Esophagus muscularis mucosa (tissue), 4 donors: ENCODE data around the gene RUNX1. TPM values are rescaled to one million over a fixed set of nuclear protein-coding genes. Genes with fewer than 3 reads are reported as not detected.

Experiments
- DNase-seq: peaks from one replicate; pipeline ENCODE4 v3.0.0-alpha.2; 2017; ENCODE audit errors: extremely low spot score
- H3K27ac ChIP-seq, 4 donors: fragments of 200-600 bp; sonication (generic); replicated peaks in 1 of 4; 1 replicate in 3 of 4; 2 replicates in 1 of 4; pipeline ENCODE4 v1.5.1; 2016 to 2019; ENCODE audit warnings: mild to moderate bottlenecking in 1 of 4
- H3K27me3 ChIP-seq, 4 donors: fragments of 200-600 bp; sonication (generic); one replicate each; pipeline versions ENCODE4 v1.5.1 to v1.6.0; 2016 to 2019
- H3K36me3 ChIP-seq, 4 donors: fragments of 200-600 bp; sonication (generic); one replicate each; pipeline ENCODE4 v1.5.1; 2016 to 2019
- H3K4me1 ChIP-seq, 4 donors: fragments of 200-600 bp; sonication (generic); one replicate each; pipeline ENCODE4 v1.5.1; 2016 to 2019
- H3K4me3 ChIP-seq, 4 donors: fragments of 200-600 bp; sonication (generic); 1 replicate in 2 of 4; 2 replicates in 2 of 4; pipeline ENCODE4 v1.5.1; 2016 to 2019; ENCODE audit warnings: mild to moderate bottlenecking in 4 of 4, moderate library complexity in 1 of 4
- H3K9me3 ChIP-seq, 4 donors: fragments of 200-600 bp; sonication (generic); 1 replicate in 3 of 4; 2 replicates in 1 of 4; pipeline ENCODE4 v1.5.1; 2016 to 2019
- EP300 ChIP-seq: sonication (generic); formaldehyde crosslinking; IDR thresholded peaks from one replicate; pipeline ENCODE4 v1.6.1; 2017; ENCODE audit warnings: antibody characterized with exemption
- POLR2A ChIP-seq: fragments of 450-650 bp; IDR thresholded peaks from one replicate; pipeline ENCODE4 v1.6.1; 2017; ENCODE audit warnings: antibody characterized with exemption, moderate library complexity, mild to moderate bottlenecking, low read depth
- POLR2AphosphoS5 ChIP-seq, 2 donors: sonication (generic); formaldehyde crosslinking; IDR thresholded peaks; one replicate each; pipeline ENCODE4 v1.6.1; 2017; ENCODE audit warnings: antibody characterized with exemption in 2 of 2
- WGBS: methylation state at CpG from one replicate; pipeline ENCODE4 v1.1.5; 2018; 5-methylcytosine and 5-hydroxymethylcytosine counted together
- intact Hi-C: fragments of 100-400 bp; cut with DNase I; formaldehyde crosslinking; loops from one replicate; pipeline ENCODE4 v1.15.1; 2023
- total RNA-seq, 4 donors: library from RNA; depleted of rRNA; stranded (reverse); fragments of >200 nt; gene quantifications; one replicate each; pipeline versions ENCODE4 v1.1.0 to v1.2.1, GENCODE V29; 2016
- TF ChIP-seq, protein P1 (sequence below), 3 experiments: fragments of 200-600 bp in 2 of 3; fragments of 450-650 bp in 1 of 3; sonication (generic) in 2 of 3; IDR thresholded peaks; one replicate each; pipeline ENCODE4 v1.5.1; 2017 to 2019; ENCODE audit warnings: antibody characterized with exemption in 3 of 3, mild to moderate bottlenecking in 2 of 3, moderate library complexity in 1 of 3

The RUNX1 gene
- total RNA-seq, 4 donors from 2014 or later = 3.7 to 10.9 (median 5.6) TPM

DNA sequence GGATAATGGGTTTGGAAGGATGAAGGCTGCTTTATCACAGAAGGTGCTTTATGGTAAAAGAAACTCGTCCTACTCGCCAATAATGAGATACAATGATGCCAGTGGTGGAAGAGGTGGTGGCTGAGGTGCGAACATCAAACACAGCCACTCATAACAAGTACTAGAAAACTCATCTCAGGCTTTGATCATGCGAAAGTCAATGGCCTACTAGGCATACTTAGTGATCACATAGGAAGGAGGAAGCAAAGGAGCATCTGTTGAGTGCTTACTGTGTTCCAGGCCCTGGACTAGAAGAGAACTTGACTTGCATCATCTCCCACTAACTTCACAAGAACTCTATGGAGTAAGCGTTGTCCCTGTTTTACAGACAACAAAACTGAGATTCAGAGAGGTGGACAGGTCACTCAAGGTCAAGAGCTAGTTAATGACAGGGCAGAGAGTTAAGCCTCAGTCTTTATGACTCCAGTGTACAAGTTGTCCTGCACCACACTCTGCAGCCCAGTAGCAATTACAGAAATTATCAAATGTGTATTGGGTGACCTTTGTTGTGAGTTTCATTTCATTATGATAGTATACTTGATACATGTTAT lies 33.6 kb downstream of the RUNX1 start:
- WGBS = 88% methylated on average over 5 of the region's 5 CpGs
- H3K36me3 ChIP-seq = no peaks in the 10 kb centered on the region
- DNase-seq = no peak
- intact Hi-C loops = no loop called here
- no peak overlapping the region for H3K4me3 ChIP-seq
- TF ChIP-seq EP300 (no peak), POLR2AphosphoS5 (IDR thresholded peaks at IDR 0.05) (no peak), POLR2A (no peak)
- TF ChIP-seq, protein P1, sequence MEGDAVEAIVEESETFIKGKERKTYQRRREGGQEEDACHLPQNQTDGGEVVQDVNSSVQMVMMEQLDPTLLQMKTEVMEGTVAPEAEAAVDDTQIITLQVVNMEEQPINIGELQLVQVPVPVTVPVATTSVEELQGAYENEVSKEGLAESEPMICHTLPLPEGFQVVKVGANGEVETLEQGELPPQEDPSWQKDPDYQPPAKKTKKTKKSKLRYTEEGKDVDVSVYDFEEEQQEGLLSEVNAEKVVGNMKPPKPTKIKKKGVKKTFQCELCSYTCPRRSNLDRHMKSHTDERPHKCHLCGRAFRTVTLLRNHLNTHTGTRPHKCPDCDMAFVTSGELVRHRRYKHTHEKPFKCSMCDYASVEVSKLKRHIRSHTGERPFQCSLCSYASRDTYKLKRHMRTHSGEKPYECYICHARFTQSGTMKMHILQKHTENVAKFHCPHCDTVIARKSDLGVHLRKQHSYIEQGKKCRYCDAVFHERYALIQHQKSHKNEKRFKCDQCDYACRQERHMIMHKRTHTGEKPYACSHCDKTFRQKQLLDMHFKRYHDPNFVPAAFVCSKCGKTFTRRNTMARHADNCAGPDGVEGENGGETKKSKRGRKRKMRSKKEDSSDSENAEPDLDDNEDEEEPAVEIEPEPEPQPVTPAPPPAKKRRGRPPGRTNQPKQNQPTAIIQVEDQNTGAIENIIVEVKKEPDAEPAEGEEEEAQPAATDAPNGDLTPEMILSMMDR (IDR thresholded peaks at IDR 0.05) = no peak
- H3K4me1 ChIP-seq = no peaks in the 10 kb centered on the region
- H3K9me3 ChIP-seq = no peaks in the 10 kb centered on the region
- peaks cover 0 to 7% (median 0%) of the 10 kb centered on the region in 4 donors for H3K27me3 ChIP-seq
- no peak overlapping the region for H3K27ac ChIP-seq

DNA sequence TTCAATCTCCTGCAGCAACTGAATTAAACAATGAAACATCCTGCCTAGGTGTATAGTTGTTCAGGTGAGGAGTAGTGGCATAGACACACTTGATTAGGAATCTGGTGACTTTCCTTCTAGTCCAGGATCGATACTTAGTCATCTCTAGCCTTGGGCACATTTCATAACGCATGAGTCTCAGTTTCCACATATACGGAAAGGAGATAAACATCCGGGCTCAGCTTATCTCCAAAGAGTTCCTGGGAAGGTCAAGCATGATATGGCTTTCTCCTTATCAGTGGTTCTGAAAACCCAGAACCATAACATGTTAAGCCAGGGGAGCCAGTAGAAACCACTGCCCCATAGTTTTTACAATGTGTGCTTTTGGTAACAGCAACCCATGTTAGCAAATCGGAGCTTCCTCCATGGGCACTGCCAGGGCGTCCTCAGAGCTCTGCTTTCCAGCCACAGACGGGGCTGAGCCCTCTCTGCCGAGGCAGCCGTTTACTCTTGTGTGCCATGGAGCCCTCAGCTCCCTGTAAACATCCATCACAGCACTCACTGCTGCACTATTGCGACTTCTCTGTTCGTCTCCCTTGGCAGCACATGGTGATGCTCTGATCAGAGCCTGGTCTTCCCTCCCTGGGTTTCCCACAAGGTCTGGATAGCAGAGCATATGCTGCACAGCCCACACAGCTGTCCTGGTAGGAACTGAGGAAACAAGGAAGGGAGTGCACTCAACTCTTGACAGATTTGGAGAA lies 34.6 kb downstream of the RUNX1 start:
- Histone ChIP-seq H3K9me3 (no peaks in the 10 kb centered on the region), H3K4me1 (no peaks in the 10 kb centered on the region), H3K36me3 (no peaks in the 10 kb centered on the region), H3K27ac (no peak overlapping the region), H3K4me3 (no peak overlapping the region), H3K27me3 (peaks cover 0 to 7% (median 0%) of the 10 kb centered on the region in 4 donors)
- 76% methylated on average over 11 of the region's 11 CpGs for WGBS
- DNase-seq = no peak
- intact Hi-C loops = no loop called here
- TF ChIP-seq POLR2AphosphoS5 (IDR thresholded peaks at IDR 0.05) (no peak), EP300 (no peak), POLR2A (no peak)
- TF ChIP-seq, protein P1 (IDR thresholded peaks at IDR 0.05) = no peak

DNA sequence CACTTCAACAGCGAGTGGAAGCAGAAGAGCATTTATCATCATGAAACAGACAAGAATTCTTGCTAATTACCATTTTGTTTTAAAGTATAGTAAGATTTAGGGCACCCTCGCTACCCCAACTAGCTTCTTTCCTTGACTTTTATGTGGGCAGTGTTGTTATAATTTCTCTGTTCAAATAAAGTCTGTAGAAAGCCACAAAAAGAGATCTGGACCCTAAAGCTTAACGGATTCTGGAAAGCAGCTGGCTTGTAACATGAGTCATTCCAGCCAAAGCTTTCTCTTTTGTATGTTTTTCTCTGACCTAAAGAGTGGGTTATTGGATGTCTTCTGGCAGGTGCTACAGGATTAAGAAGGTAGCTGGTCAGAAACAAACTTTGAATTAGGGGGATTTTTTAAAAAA lies 37.4 kb downstream of the RUNX1 start:
- no peak for DNase-seq
- intact Hi-C loops = no loop called here
- H3K4me3 ChIP-seq = no peak overlapping the region
- H3K9me3 ChIP-seq = no peaks in the 10 kb centered on the region
- no peaks in the 10 kb centered on the region for H3K36me3 ChIP-seq
- no peak overlapping the region for H3K27ac ChIP-seq
- H3K27me3 ChIP-seq = peaks cover 0 to 14% (median 0%) of the 10 kb centered on the region in 4 donors
- TF ChIP-seq EP300 (no peak), POLR2AphosphoS5 (IDR thresholded peaks at IDR 0.05) (no peak)
- no peaks in the 10 kb centered on the region for H3K4me1 ChIP-seq
- WGBS = 33% methylated on average over 3 of the region's 3 CpGs

DNA sequence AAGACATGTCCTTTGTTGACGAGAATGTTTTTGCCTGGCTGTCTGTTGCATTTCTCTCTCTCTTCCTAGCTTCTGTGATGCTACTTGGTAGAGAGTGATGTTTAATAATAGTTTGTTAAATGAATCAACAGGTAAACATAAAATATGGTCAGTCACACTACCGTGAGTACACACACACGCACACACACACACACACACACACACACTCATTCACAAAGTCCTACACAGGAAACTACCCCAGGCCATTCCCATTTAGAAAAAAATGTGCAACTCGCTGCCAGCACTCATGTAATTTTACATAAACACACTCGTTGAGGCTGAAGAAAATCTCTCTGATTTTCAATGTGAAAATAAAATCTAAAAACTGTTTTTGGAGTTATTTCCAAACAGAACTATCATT lies 38.7 kb downstream of the RUNX1 start:
- 59% methylated on average over 5 of the region's 5 CpGs for WGBS

DNA sequence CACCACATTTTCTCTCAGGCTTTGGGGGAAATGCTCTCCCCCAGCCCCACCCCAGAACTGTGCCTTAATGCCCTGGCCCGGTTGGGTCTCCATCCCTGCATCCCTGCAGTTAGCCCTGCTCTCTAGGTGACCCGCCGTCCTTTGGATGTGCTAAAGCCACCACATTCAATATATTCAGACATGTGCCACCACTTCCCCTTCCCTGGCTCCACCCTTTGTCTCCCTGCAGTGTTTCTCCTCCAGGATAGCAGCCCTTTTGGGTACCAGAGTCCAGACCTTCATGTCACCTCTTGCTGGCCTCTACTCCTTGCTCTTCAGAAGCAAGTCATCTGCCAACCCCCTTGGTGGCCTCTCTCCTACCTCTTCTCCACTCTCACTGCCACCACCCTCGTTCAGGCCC lies 41.8 kb downstream of the RUNX1 start:
- no peak overlapping the region for H3K4me3 ChIP-seq
- TF ChIP-seq EP300 (no peak), POLR2AphosphoS5 (IDR thresholded peaks at IDR 0.05) (no peak), POLR2A (no peak)
- TF ChIP-seq, protein P1 (IDR thresholded peaks at IDR 0.05) = no peak
- DNase-seq = no peak
- WGBS = 92% methylated on average over 4 of the region's 4 CpGs
- H3K27ac ChIP-seq = no peak overlapping the region
- H3K27me3 ChIP-seq = peaks cover 0 to 7% (median 0%) of the 10 kb centered on the region in 4 donors
- no peaks in the 10 kb centered on the region for H3K4me1 ChIP-seq
- no peaks in the 10 kb centered on the region for H3K9me3 ChIP-seq
- intact Hi-C loops = no loop called here
- no peaks in the 10 kb centered on the region for H3K36me3 ChIP-seq

More for the DNA sequence above, 38.7 kb downstream of the RUNX1 start:
- TF ChIP-seq POLR2A = no peak
- TF ChIP-seq POLR2AphosphoS5 (IDR thresholded peaks at IDR 0.05) = no peak
- no peak for TF ChIP-seq EP300
- TF ChIP-seq, protein P1 (IDR thresholded peaks at IDR 0.05) = no peak
- intact Hi-C loops = no loop called here
- Histone ChIP-seq H3K4me1 (no peaks in the 10 kb centered on the region), H3K4me3 (no peak overlapping the region), H3K27ac (no peak overlapping the region), H3K27me3 (peaks cover 0 to 14% (median 0%) of the 10 kb centered on the region in 4 donors), H3K9me3 (no peaks in the 10 kb centered on the region), H3K36me3 (no peaks in the 10 kb centered on the region)
- DNase-seq = no peak
